CD14-positive monocyte (primary cell): ENCODE data around the gene CCDC195. TPM values are rescaled to one million over a fixed set of nuclear protein-coding genes. Genes with fewer than 3 reads are reported as not detected.

Experiments
- DNase-seq, 3 donors: peaks; one replicate each; pipeline ENCODE4 v3.0.0-alpha.2; 2011 to 2022
- H2AFZ ChIP-seq: 2 replicates; pipeline ENCODE4 v1.6.0; 2012; ENCODE audit warnings: mild to moderate bottlenecking, low read depth, low read length, inconsistent platforms; ENCODE audit not compliant: insufficient read depth, poor library complexity, severe bottlenecking
- H3K27ac ChIP-seq, 2 donors: 1 replicate in 1 of 2; 2 replicates in 1 of 2; pipeline ENCODE4 v1.5.1; 2012 to 2013; ENCODE audit warnings: low read length in 2 of 2, control low read depth in 1 of 2, inconsistent platforms in 1 of 2, low read depth in 1 of 2, mild to moderate bottlenecking in 1 of 2
- H3K27me3 ChIP-seq, 2 donors: one replicate each; pipeline versions ENCODE4 v1.6.0 to v1.6.1; 2011 to 2013; ENCODE audit warnings: low read length in 2 of 2; ENCODE audit not compliant: control insufficient read depth in 2 of 2, insufficient read depth in 2 of 2
- H3K36me3 ChIP-seq, 2 donors: replicated peaks in 1 of 2; 1 replicate in 1 of 2; 2 replicates in 1 of 2; pipeline versions ENCODE4 v1.5.1 to v1.6.1; 2012 to 2013; ENCODE audit warnings: low read length in 2 of 2, control low read depth in 1 of 2, inconsistent platforms in 1 of 2, mild to moderate bottlenecking in 1 of 2; ENCODE audit not compliant: insufficient read depth in 2 of 2, control insufficient read depth in 1 of 2
- H3K4me1 ChIP-seq, 2 donors: 1 replicate in 1 of 2; 2 replicates in 1 of 2; pipeline versions ENCODE4 v1.5.1 to v1.6.1; 2012 to 2013; ENCODE audit warnings: low read length in 2 of 2, control low read depth in 1 of 2, inconsistent platforms in 1 of 2, mild to moderate bottlenecking in 1 of 2, moderate library complexity in 1 of 2; ENCODE audit not compliant: insufficient read depth in 2 of 2, control insufficient read depth in 1 of 2
- H3K4me2 ChIP-seq: replicated peaks from 2 replicates; pipeline ENCODE3; 2012; ENCODE audit warnings: low read length, moderate library complexity, mild to moderate bottlenecking; ENCODE audit not compliant: poor library complexity, severe bottlenecking; ENCODE audit errors: extremely low read depth
- H3K4me3 ChIP-seq, 3 experiments: fragments of 200-600 bp in 1 of 3; sonication (generic) in 1 of 3; replicated peaks in 1 of 3; 1 replicate in 2 of 3; 2 replicates in 1 of 3; pipeline ENCODE4 v1.5.1; 2011 to 2013; ENCODE audit warnings: low read length in 3 of 3, mild to moderate bottlenecking in 3 of 3, control low read depth in 2 of 3, low read depth in 2 of 3, inconsistent platforms in 1 of 3, moderate library complexity in 1 of 3
- H3K79me2 ChIP-seq: 2 replicates; pipeline ENCODE4 v1.6.0; 2012; ENCODE audit warnings: mild to moderate bottlenecking, control low read depth, inconsistent platforms, low read length, moderate library complexity; ENCODE audit not compliant: insufficient read depth
- H3K9ac ChIP-seq: 2 replicates; pipeline ENCODE4 v1.6.0; 2017; ENCODE audit warnings: low read length, mild to moderate bottlenecking; ENCODE audit not compliant: insufficient read depth, poor library complexity, severe bottlenecking
- H3K9me3 ChIP-seq, 2 donors: replicated peaks in 1 of 2; 1 replicate in 1 of 2; 2 replicates in 1 of 2; pipeline versions ENCODE4 v1.5.1 to v1.6.1; 2012 to 2013; ENCODE audit warnings: low read length in 2 of 2, control low read depth in 1 of 2; ENCODE audit not compliant: control insufficient read depth in 1 of 2, insufficient read depth in 1 of 2
- H4K20me1 ChIP-seq: 2 replicates; pipeline ENCODE4 v1.6.0; 2012; ENCODE audit warnings: mild to moderate bottlenecking, low read length, control low read depth, moderate library complexity; ENCODE audit not compliant: insufficient read depth
- H3K27ac Mint-ChIP-seq, 7 donors: one replicate each; pipeline ENCODE4 v1.8.0; 2020; ENCODE audit warnings: mild to moderate bottlenecking in 7 of 7, mixed read lengths in 7 of 7, moderate library complexity in 6 of 7, inconsistent platforms in 2 of 7
- H3K27me3 Mint-ChIP-seq, 3 donors: one replicate each; pipeline ENCODE4 v1.8.0; 2021 to 2022; ENCODE audit warnings: low read depth in 3 of 3, mild to moderate bottlenecking in 3 of 3, mixed read lengths in 3 of 3, moderate library complexity in 3 of 3, inconsistent platforms in 1 of 3
- H3K36me3 Mint-ChIP-seq, 2 donors: one replicate each; pipeline ENCODE4 v1.8.0; 2020; ENCODE audit warnings: mixed read lengths in 2 of 2, inconsistent platforms in 1 of 2, mild to moderate bottlenecking in 1 of 2
- H3K4me1 Mint-ChIP-seq: one replicate; pipeline ENCODE4 v1.8.0; 2020; ENCODE audit warnings: mild to moderate bottlenecking, mixed read lengths
- H3K4me3 Mint-ChIP-seq, 2 donors: one replicate each; pipeline ENCODE4 v1.8.0; 2020; ENCODE audit warnings: mild to moderate bottlenecking in 2 of 2, mixed read lengths in 2 of 2, moderate library complexity in 1 of 2
- H3K9me3 Mint-ChIP-seq, 7 donors: one replicate each; pipeline ENCODE4 v1.8.0; 2020 to 2022; ENCODE audit warnings: mixed read lengths in 7 of 7, mild to moderate bottlenecking in 6 of 7, moderate library complexity in 6 of 7, inconsistent platforms in 2 of 7
- WGBS: methylation state at CpG from one replicate; pipeline ENCODE4 v1.1.5; 2013; ENCODE audit warnings: missing lambda C conversion rate; ENCODE audit not compliant: insufficient coverage; 5-methylcytosine and 5-hydroxymethylcytosine counted together
- intact Hi-C, 2 donors: fragments of 100-400 bp; cut with micrococcal nuclease; formaldehyde crosslinking; loops; one replicate each; pipeline versions ENCODE4 v1.15.0 to v1.15.1; 2023
- polyA plus RNA-seq, 3 donors: library from polyadenylated mRNA; depleted of rRNA in 1 of 3; unstranded in 2 of 3; stranded (reverse) in 1 of 3; fragments of 300-500 nt in 2 of 3; fragments of >200 nt in 1 of 3; fragmentation: Illumina TruSeq in 2 of 3; gene quantifications; 1 replicate in 2 of 3; 2 replicates in 1 of 3; pipeline ENCODE4 v1.2.3, GENCODE V29; 2012 to 2021
- TF ChIP-seq, protein P1 (sequence below): fragments of 200-600 bp; IDR thresholded peaks from one replicate; pipeline ENCODE4 v1.8.0; 2022; ENCODE audit warnings: antibody characterized with exemption, mild to moderate bottlenecking

Gene CCDC195
- polyA plus RNA-seq, 3 donors = not detected

DNA sequence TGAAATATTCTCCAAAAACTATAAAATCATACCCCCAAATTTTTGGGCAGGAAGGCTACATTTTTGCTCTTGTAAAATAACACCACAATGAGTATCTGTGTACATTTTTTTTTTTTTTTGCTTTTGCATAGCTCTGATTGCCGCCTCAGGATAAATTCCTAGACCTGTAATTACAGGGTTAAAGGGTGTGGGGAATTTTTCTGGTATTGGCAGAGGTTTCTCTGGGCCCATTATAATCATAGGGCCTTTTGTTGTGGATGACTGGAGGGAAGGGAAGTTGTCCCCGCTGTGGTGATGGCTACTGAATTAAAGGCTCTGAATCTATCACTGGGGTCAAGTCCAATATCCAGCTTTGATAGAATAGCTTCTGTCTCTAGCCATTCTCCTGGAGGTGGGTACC lies 26.6 kb downstream of the CCDC195 start:
- Histone ChIP-seq H3K4me1 (no peaks in the 10 kb centered on the region), H3K27me3 (no peaks in the 10 kb centered on the region), H3K9ac (no peak overlapping the region), H3K79me2 (no peaks in the 10 kb centered on the region), H3K4me2 (no peak overlapping the region), H3K27ac (no peak overlapping the region), H2AFZ (no peak overlapping the region), H4K20me1 (no peaks in the 10 kb centered on the region), H3K9me3 (no peaks in the 10 kb centered on the region), H3K36me3 (no peaks in the 10 kb centered on the region), H3K4me3 (no peak overlapping the region)
- Mint-ChIP-seq H3K36me3 (no peaks in the 10 kb centered on the region), H3K4me3 (no peak overlapping the region), H3K4me1 (no peaks in the 10 kb centered on the region), H3K27ac (peak overlapping the region in 1 of 7 donors; percentile 7), H3K9me3 (no peaks in the 10 kb centered on the region), H3K27me3 (peaks cover 3 to 8% (median 4%) of the 10 kb centered on the region in 3 donors)
- no peak for DNase-seq
- WGBS = no CpG with 5 or more reads among the region's 2 CpGs
- intact Hi-C loops = no loop called here
- TF ChIP-seq, protein P1, sequence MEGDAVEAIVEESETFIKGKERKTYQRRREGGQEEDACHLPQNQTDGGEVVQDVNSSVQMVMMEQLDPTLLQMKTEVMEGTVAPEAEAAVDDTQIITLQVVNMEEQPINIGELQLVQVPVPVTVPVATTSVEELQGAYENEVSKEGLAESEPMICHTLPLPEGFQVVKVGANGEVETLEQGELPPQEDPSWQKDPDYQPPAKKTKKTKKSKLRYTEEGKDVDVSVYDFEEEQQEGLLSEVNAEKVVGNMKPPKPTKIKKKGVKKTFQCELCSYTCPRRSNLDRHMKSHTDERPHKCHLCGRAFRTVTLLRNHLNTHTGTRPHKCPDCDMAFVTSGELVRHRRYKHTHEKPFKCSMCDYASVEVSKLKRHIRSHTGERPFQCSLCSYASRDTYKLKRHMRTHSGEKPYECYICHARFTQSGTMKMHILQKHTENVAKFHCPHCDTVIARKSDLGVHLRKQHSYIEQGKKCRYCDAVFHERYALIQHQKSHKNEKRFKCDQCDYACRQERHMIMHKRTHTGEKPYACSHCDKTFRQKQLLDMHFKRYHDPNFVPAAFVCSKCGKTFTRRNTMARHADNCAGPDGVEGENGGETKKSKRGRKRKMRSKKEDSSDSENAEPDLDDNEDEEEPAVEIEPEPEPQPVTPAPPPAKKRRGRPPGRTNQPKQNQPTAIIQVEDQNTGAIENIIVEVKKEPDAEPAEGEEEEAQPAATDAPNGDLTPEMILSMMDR = no peak

DNA sequence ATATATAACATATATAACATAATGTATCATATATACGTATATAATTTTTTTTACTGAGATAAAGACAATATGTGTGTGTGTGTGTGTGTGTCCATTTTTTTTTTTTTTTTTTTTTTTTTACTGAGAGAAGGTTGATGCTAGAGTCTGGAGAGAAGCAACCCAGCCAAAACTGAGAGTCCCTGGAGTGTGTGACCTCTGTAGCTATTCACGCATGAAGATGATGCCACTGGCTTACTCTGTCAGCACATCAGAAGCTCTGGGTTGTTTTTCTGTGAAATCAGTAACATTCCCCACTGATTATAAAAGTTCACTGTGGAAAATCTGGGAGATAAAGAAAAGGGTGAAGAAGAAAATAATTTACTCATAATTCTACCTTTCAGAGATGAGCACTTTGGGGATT lies 27.2 kb downstream of the CCDC195 start:
- intact Hi-C loops = no loop called here
- Mint-ChIP-seq H3K27ac (no peak overlapping the region), H3K4me3 (no peak overlapping the region), H3K9me3 (peaks cover 0 to 2% (median 0%) of the 10 kb centered on the region in 7 donors), H3K36me3 (no peaks in the 10 kb centered on the region), H3K27me3 (peaks cover 1 to 8% (median 4%) of the 10 kb centered on the region in 3 donors), H3K4me1 (no peaks in the 10 kb centered on the region)
- Histone ChIP-seq H3K27me3 (no peaks in the 10 kb centered on the region), H3K9ac (no peak overlapping the region), H3K79me2 (no peaks in the 10 kb centered on the region), H4K20me1 (no peaks in the 10 kb centered on the region), H2AFZ (no peak overlapping the region), H3K27ac (no peak overlapping the region), H3K9me3 (no peaks in the 10 kb centered on the region), H3K4me3 (no peak overlapping the region), H3K36me3 (no peaks in the 10 kb centered on the region), H3K4me2 (no peak overlapping the region), H3K4me1 (no peaks in the 10 kb centered on the region)
- TF ChIP-seq, protein P1 = no peak
- DNase-seq = no peak
- no CpG with 5 or more reads among the region's 2 CpGs for WGBS
